ENCODE results near the gene CSPG4.
"Not testable (repeated sequence)": the region's sequence is repeated elsewhere in the genome, so short reads cannot be mapped to it uniquely, and the experiment has no call there.

- not testable (repeated sequence) for TF ChIP-seq CTCF (IDR thresholded peaks at IDR 0.05); EZH2 (IDR thresholded peaks at IDR 0.05; ENCODE audit: borderline replicate concordance, insufficient read depth, low read depth, low read length, poor library complexity, severe bottlenecking)
These were observed 13.1 kb downstream of the CSPG4 start for GRCh38 chr15:75699517-75699916.
